Articular chondrocyte of knee joint (primary cell): ENCODE measurements around the gene MEIS1. TPM values are rescaled to one million over a fixed set of nuclear protein-coding genes. Genes with fewer than 3 reads are reported as not detected.

ENCODE experiments used
- total RNA-seq: library from RNA; depleted of rRNA; stranded (reverse); fragments of >200 nt; gene quantifications from 2 replicates; pipeline ENCODE4 v1.2.3, GENCODE V29; 2012

MEIS1 gene
- total RNA-seq, result 7.4 and 11.1 TPM in 2 replicates

GRCh38 chr2:66434679-66435548 is at the start of gene MEIS1:
Gene MEIS1 (plus strand): TSS chr2:66435125. CDS start chr2:66435857, 732 bp downstream.

